Measurements from ENCODE around the gene STK36.

The STK36 gene

DNA sequence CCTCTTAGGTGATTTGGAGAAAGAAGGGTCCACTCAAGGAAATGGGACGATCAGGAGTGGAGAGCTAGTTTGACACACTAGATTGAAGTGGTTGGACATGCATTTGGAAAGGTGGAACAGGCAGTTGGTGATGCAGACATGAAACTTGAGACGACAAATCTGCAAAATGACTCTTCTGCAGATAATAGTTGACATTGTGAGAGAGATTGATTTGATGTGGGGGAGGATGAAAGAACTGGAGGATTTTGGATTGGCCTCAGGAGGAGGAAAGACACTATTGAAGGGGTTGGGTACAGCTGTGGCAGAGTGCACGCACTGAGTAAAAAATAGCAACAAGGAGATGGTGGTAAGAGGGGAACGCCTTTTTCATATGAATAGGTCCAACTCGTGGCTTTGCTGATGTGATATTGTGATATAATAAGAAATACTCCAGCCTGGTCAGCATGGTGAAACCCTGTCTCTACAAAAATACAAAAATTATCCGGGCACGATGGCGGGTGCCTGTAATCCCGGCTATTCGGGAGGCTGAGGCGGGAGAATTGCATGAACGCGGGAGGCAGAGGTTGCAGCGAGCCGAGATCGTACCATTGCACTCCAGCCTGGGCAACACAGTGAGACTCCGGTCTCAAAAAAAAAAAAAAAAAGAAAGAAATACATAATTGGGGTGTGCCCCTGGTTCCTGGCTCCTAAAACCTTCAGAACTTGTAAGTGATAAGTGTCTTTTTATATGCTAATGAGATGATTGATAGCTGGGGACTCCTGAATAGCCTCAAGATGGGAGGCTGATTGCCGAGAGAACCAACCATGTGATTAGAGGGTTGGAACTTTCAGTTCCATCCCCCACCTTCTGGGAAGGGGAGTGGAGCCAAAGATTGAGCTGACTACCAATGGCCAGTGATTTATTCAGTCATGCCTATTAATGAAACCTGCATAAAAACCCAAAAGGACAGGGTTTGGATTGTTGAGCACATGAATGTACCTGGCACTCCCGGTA is 48.5 kb downstream of the STK36 start:
- DNase-seq (ENCODE audit: low read depth): no peak

GRCh38 chr2:218721488-218721887 is 49.6 kb downstream of the STK36 start:
- no peak for DNase-seq (ENCODE audit: low read depth)

- DNase-seq (ENCODE audit: low read depth): no peak
Observed at GRCh38 chr2:218721934-218722333, 50.0 kb downstream of the STK36 start.

DNA sequence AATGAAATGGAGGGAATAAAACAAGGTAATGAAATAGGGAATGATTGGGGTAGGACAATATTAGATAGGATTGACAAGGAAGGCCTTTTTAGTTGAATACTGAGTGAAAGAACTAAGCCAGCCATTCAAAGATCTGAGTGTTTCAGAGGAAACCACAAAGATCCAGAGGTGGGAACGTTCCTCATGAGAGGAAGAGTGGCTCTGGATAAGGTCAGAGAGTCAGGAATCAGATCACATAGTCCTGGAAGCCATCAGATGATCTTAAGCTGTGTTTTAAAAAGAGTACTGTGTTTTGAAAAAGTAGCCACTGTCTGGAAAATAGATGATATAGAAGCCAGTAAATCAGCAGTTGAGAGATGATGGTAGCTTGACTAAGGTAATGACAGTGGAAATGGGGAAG is 50.5 kb downstream of the STK36 start:
- DNase-seq (ENCODE audit: low read depth): no peak

GRCh38 chr2:218722876-218723785 is 51.2 kb downstream of the STK36 start:
- no peak for DNase-seq (ENCODE audit: low read depth)

- DNase-seq (ENCODE audit: low read depth): no peak
Observed at GRCh38 chr2:218726004-218726574, 54.2 kb downstream of the STK36 start.

GRCh38 chr2:218727502-218728165 is 55.7 kb downstream of the STK36 start:
- DNase-seq (ENCODE audit: low read depth): no peak

GRCh38 chr2:218729640-218730039 is 57.8 kb downstream of the STK36 start:
- DNase-seq (ENCODE audit: low read depth): no peak

- DNase-seq (ENCODE audit: low read depth): no peak
Observed at GRCh38 chr2:218732052-218732760, 60.3 kb downstream of the STK36 start.

DNA sequence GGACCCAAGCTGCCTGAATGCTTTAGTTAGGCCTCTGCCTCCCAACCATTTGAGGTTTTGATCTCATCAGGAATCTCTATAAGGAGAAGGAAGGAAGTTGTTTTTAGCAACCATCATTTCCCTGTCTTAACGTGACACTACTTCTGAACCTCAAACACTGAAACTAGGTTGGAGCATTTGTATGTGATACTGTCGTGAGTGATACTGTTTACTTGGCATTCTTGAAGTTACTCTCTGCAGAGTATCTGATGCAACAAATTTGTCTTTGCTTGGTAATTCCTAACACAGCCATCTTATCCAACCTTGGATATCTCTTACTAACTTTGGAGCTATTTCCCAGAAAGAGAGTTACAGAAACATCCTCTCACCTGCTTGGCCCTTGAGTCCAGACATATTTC is 60.9 kb downstream of the STK36 start:
- no peak for DNase-seq (ENCODE audit: low read depth)

DNA sequence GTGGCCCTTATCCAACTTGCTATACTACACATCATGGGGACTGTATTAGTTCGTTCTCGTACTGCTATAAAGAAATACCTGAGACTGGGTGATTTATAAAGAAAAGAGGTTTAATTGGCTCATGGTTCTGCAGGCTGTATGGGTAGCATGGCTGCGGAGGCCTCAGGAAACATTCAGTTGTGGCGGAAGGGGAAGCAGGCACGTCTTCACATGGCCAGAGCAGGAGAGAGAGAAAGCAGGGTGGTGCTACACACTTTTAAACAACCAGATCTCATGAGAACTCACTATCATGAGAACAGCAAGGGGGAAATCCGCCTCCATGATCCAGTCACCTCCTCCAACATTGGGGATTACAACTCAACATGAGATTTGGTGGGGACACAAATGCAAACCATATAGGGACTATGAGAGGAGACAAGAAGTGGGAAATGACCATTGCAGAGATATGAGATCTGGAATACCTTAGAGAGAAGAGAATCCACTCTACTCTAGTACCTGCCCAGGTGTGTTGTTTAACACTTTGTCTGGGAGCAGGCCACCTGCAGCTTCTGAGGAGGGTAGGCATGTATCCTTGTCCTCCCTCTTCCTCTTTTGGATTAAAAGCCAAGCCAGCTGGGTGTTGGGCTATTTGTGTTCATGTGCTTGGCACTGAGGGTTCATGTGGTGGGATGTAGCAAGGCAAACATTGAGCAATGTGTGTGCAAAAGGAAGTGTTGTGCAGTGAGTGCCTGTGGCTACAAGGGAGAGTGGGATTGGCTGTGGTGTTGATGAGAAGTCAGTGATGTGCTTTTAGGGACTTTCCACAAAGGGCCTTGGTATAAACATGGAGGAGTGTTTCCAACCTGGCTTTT is 61.5 kb downstream of the STK36 start:
- peak; percentile 22 for DNase-seq (ENCODE audit: low read depth)

DNA sequence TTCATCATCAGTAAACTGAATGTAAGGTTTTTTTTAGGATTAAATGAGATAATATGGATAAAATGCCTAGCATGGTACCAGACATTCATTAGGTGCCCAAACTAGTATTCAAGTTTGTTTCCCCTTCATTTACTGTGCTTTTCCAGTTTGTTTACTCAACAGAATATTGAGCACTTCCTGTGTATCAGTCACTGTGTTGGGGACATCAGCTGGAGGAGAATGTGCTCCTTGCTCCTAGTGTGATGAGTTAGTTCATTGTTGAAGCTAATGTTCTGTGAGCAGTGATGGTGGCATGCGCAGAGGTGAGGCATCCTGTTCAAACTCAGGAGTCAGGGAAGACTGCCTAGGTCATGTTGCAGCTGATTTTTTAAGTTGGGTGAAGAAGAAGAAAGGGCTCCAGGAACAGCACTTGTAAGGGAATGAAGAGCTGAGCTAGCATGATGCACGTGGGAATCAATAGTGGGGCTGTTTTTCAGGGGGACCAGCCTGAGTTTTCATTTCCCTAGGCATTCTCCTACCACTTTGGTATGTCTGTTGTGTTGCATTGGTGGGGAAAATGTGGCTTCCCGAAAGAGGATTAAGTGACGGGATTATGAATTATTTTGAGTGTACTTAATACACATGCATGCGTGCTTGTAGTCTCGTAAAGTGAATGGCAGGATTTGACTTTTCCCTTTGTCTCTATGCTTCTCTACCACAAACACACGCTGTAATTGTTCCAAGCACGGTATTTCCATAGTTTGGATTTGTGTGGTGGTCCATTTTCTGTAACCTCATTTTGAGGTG is 62.5 kb downstream of the STK36 start:
- DNase-seq (ENCODE audit: low read depth): no peak

DNA sequence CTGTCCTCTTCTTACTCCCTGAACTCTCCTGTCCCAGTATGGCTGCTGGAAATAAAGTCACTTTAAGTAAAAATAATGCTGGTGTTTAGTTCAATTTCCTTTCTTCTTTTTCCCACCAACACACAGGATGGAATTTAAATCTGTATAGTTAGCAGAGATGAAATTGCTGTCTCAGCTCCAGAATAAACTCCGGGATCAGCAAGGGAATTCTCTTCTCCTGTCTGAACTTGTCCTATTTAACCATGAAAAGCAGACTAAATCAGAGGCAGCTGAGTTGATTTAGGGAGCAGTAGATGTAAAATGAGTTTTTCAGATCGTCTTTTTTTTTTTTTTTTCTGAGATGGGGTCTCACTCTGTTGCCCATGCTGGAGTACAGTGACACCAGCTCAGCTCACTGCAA is 64.6 kb downstream of the STK36 start:
- no peak for DNase-seq (ENCODE audit: low read depth)

- DNase-seq (ENCODE audit: low read depth): no peak
Observed at GRCh38 chr2:218743068-218743467, 71.2 kb downstream of the STK36 start.

GRCh38 chr2:218744615-218745014 is 72.7 kb downstream of the STK36 start:
- no peak for DNase-seq (ENCODE audit: low read depth)

DNA sequence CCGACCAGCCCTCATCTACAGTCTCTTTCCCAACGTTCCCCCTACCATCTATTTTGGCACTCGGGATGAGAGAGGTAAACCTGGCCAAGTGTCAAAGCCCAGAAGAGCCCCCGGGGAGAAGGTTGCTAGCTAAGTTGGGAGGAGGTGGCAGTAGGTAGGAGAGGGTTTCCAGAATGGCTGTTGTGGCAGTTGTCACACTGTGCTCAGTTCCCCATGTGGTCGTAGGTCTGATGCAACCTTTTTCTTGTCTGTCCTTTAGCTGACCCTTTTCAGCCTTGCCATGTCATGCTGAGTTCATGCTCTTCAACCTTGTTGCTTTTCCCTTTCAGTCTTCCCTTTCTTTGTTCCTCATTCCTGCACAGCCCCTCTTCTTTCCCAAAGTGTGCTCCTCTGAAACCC is 73.3 kb downstream of the STK36 start:
- DNase-seq (ENCODE audit: low read depth): no peak

DNA sequence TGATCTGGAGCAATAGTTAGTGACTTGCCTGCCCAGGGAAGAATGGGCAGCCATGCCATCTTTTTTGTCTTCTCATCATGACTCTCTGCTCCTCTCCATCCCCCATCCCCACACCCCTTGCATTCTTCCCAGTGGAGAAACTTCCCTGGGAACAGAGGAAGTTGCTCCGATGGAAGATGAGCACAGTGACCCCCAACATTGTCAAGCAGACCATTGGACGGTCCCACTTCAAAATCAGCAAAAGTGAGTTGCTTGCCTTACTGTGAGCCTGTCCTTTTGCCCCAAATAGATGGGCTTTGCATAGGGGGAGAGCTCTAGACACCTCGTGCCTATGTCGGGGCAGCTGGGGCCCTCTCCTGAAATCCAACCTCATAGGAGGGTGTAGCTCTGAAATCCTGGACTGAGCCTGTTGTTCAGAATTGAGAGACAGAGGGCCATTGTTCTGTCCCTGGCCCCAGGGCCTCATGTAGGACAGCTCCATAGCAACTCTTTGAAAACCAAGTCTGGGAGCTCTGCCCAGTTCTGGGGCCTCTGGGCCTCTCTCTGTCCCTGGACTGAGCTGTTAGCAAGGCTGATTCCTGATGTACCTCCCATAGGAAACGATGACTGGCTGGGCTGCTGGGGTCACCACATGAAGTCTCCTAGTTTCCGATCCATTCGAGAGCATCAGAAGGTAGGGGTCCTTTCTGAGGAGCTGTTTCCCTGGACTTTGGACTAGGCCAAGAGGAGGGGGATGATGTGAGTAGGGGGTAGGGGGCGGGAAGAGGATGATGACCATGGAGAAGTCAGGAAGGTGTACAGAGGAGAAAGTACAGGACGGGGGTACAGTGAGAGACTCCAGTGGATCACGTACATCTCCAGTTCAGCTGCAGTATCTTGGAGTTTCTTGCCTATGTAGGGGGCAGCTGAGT is 73.9 kb downstream of the STK36 start:
- peak; percentile 13 for DNase-seq (ENCODE audit: low read depth)

DNA sequence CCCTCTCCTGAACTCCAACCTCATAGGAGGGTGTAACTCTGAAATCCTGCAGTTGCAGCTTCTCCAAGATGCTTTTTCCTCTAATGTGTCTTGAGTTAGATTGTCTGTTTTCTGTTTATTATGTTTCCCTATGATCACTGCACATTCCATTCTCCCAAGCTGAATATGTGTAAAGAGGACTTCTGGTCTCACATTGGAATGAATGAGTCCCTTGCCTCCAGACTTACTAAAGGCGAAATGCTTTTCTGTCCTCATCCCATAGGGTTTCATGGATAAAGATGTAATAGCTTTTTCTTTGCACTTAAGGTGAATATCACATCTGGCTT is 74.5 kb downstream of the STK36 start:
- DNase-seq (ENCODE audit: low read depth): no peak

- DNase-seq (ENCODE audit: low read depth): no peak
Observed at GRCh38 chr2:218746960-218747359, 75.1 kb downstream of the STK36 start.

Data from fibroblast of the conjunctiva (primary cell).